A549 treated with AZD9567 at 1 μM for 4 hours (cell line): ENCODE measurements around the gene SNAI1. TPM values are rescaled to one million over a fixed set of nuclear protein-coding genes. Genes with fewer than 3 reads are reported as not detected.

Experiments used
- total RNA-seq: library from RNA; stranded (reverse); fragments of 200-300 nt; extraction: Qiagen RNA extraction; gene quantifications from 5 replicates; pipeline ENCODE4 v1.2.3, GENCODE V29; 2022; ENCODE audit not compliant: insufficient read depth

Gene SNAI1
- 6.5 to 13.2 TPM (median 12.5 TPM) in 5 replicates for total RNA-seq

GRCh38 chr20:49982346-49983122 lies at the start of gene SNAI1:
Gene SNAI1, plus strand, starts transcription at chr20:49982980. Its CDS starts 80 bp downstream, at chr20:49983060.

GRCh38 chr20:49936153-49937026 lies 46.4 kb upstream of the SNAI1 start, which contains the start of gene RNF114:
Gene RNF114, plus strand, starts transcription at chr20:49936397. Its CDS starts 16 bp downstream, at chr20:49936413.

Other genes starting within 250 kb of the SNAI1 start
- 6.3 to 8.5 TPM (median 8.1 TPM) in 5 replicates for gene SLC9A8, start 170.2 kb upstream of the SNAI1 start, total RNA-seq
- 8.0 to 9.3 TPM (median 8.1 TPM) in 5 replicates for gene SPATA2, start 67.5 kb upstream of the SNAI1 start, total RNA-seq
- gene RNF114, start 46.6 kb upstream of the SNAI1 start, total RNA-seq = 59.0 to 67.5 TPM (median 62.5 TPM) in 5 replicates
- 101 to 157 TPM (median 103 TPM) in 5 replicates for gene UBE2V1, start 130.2 kb downstream of the SNAI1 start, total RNA-seq
- gene PEDS1, start 170.7 kb downstream of the SNAI1 start, total RNA-seq = 46.7 to 53.5 TPM (median 50.4 TPM) in 5 replicates
- gene CEBPB, start 207.8 kb downstream of the SNAI1 start, total RNA-seq = 126 to 275 TPM (median 270 TPM) in 5 replicates